Astrocyte (in vitro differentiated cells and primary cell): ENCODE measurements around the gene NPAS3. TPM values are rescaled to one million over a fixed set of nuclear protein-coding genes. Genes with fewer than 3 reads are reported as not detected.

Source experiments
- DNase-seq: peaks from one replicate; pipeline ENCODE4 v3.0.0-alpha.2; 2010; ENCODE audit warnings: low read depth
- FAIRE-seq: peaks from 2 replicates; lab custom pipeline; 2011; peaks lifted over from hg19 to GRCh38; lab: Jason Lieb, UNC
- H2AFZ ChIP-seq: 2 replicates; pipeline ENCODE4 v1.6.0; 2012; ENCODE audit warnings: low read depth, low read length, inconsistent platforms
- H3K27ac ChIP-seq: 2 replicates; pipeline ENCODE4 v1.5.1; 2011; ENCODE audit warnings: low read depth, low read length, inconsistent platforms
- H3K27me3 ChIP-seq: 2 replicates; pipeline ENCODE4 v1.6.0; 2011; ENCODE audit warnings: low read length, inconsistent platforms; ENCODE audit not compliant: insufficient read depth
- H3K36me3 ChIP-seq: 2 replicates; pipeline ENCODE4 v1.5.1; 2011; ENCODE audit warnings: low read length, inconsistent platforms; ENCODE audit not compliant: insufficient read depth
- H3K4me1 ChIP-seq: 2 replicates; pipeline ENCODE4 v1.5.1; 2011; ENCODE audit warnings: low read length, inconsistent platforms; ENCODE audit not compliant: insufficient read depth
- H3K4me2 ChIP-seq: 2 replicates; pipeline ENCODE4 v1.6.0; 2012; ENCODE audit warnings: low read length, inconsistent platforms
- H3K4me3 ChIP-seq: 2 replicates; pipeline ENCODE4 v1.5.1; 2011; ENCODE audit warnings: low read depth, mild to moderate bottlenecking, low read length, inconsistent platforms; ENCODE audit not compliant: insufficient read depth
- H3K79me2 ChIP-seq: 2 replicates; pipeline ENCODE4 v1.6.0; 2012; ENCODE audit warnings: mild to moderate bottlenecking, low read length, inconsistent platforms; ENCODE audit not compliant: insufficient read depth
- H3K9ac ChIP-seq: 2 replicates; pipeline ENCODE4 v1.6.0; 2012; ENCODE audit warnings: mild to moderate bottlenecking, low read length, inconsistent platforms
- H3K9me3 ChIP-seq: 2 replicates; pipeline ENCODE4 v1.5.1; 2012; ENCODE audit warnings: low read depth, mild to moderate bottlenecking, low read length, inconsistent platforms; ENCODE audit not compliant: insufficient read depth
- H4K20me1 ChIP-seq: 2 replicates; pipeline ENCODE4 v1.6.0; 2012; ENCODE audit warnings: low read length, inconsistent platforms; ENCODE audit not compliant: insufficient read depth
- H3K27ac Mint-ChIP-seq: one replicate; pipeline ENCODE4 v1.8.0; 2021; ENCODE audit warnings: mild to moderate bottlenecking, mixed read lengths; ENCODE audit not compliant: unreplicated experiment
- H3K27me3 Mint-ChIP-seq: one replicate; pipeline ENCODE4 v1.8.0; 2021; ENCODE audit warnings: low read depth, mixed read lengths; ENCODE audit not compliant: unreplicated experiment
- H3K36me3 Mint-ChIP-seq: one replicate; pipeline ENCODE4 v1.8.0; 2021; ENCODE audit warnings: low read depth, mixed read lengths; ENCODE audit not compliant: unreplicated experiment
- H3K4me1 Mint-ChIP-seq: one replicate; pipeline ENCODE4 v1.8.0; 2021; ENCODE audit warnings: low read depth, mixed read lengths; ENCODE audit not compliant: unreplicated experiment
- H3K4me3 Mint-ChIP-seq: one replicate; pipeline ENCODE4 v1.8.0; 2021; ENCODE audit warnings: mild to moderate bottlenecking, moderate library complexity, mixed read lengths; ENCODE audit not compliant: unreplicated experiment
- H3K9me3 Mint-ChIP-seq: one replicate; pipeline ENCODE4 v1.8.0; 2021; ENCODE audit warnings: mild to moderate bottlenecking, mixed read lengths; ENCODE audit not compliant: unreplicated experiment
- EZH2 ChIP-seq: IDR thresholded peaks from 2 replicates; pipeline ENCODE4 v1.6.1; 2012; ENCODE audit warnings: mild to moderate bottlenecking, low read length, inconsistent platforms; ENCODE audit not compliant: insufficient read depth
- total RNA-seq: library from RNA; stranded (reverse); gene quantifications from 2 replicates; pipeline ENCODE4 v1.2.1, GENCODE V29; 2021
- TF ChIP-seq, protein P1 (sequence below): IDR thresholded peaks from 2 replicates; pipeline ENCODE4 v1.5.1; 2011; ENCODE audit warnings: low read depth, mild to moderate bottlenecking, inconsistent platforms, low read length, moderate library complexity; ENCODE audit not compliant: insufficient read depth

NPAS3 gene
- total RNA-seq, 1 donor from 2014 or later = 2.6 TPM

DNA sequence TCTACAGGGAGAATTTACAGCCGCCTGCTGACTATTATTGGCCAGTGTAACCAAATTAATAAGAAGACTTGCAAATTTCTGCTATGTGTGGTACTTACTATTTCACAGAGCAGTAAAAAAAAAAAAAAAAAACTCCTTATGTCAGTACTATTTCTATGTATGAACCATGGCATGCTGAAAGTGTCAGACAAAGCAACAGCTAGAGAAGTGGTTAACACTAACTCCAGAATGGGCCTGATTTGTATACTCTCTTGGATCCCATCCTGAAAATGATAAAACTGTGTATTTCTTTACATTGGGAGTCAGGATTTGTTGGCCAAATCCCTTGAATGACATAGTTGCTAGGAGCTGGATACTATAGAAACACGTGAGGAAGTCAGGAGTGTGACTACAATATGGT is 595.4 kb downstream of the NPAS3 start:
- no peak for DNase-seq
- Mint-ChIP-seq H3K36me3 (no peaks in the 10 kb centered on the region), H3K9me3 (no peaks in the 10 kb centered on the region), H3K27me3 (no peaks in the 10 kb centered on the region), H3K4me1 (peaks cover 4% of the 10 kb centered on the region), H3K27ac (no peak overlapping the region), H3K4me3 (no peak overlapping the region)
- Histone ChIP-seq H4K20me1 (no peaks in the 10 kb centered on the region), H3K9ac (no peak overlapping the region), H3K4me3 (no peak overlapping the region), H3K4me2 (peak overlapping the region; percentile 46), H3K27me3 (no peaks in the 10 kb centered on the region), H3K9me3 (no peaks in the 10 kb centered on the region), H2AFZ (no peak overlapping the region), H3K4me1 (peaks cover 4% of the 10 kb centered on the region), H3K27ac (no peak overlapping the region), H3K36me3 (no peaks in the 10 kb centered on the region), H3K79me2 (no peaks in the 10 kb centered on the region)
- no peak for FAIRE-seq
- no peak for TF ChIP-seq EZH2
- TF ChIP-seq, protein P1, sequence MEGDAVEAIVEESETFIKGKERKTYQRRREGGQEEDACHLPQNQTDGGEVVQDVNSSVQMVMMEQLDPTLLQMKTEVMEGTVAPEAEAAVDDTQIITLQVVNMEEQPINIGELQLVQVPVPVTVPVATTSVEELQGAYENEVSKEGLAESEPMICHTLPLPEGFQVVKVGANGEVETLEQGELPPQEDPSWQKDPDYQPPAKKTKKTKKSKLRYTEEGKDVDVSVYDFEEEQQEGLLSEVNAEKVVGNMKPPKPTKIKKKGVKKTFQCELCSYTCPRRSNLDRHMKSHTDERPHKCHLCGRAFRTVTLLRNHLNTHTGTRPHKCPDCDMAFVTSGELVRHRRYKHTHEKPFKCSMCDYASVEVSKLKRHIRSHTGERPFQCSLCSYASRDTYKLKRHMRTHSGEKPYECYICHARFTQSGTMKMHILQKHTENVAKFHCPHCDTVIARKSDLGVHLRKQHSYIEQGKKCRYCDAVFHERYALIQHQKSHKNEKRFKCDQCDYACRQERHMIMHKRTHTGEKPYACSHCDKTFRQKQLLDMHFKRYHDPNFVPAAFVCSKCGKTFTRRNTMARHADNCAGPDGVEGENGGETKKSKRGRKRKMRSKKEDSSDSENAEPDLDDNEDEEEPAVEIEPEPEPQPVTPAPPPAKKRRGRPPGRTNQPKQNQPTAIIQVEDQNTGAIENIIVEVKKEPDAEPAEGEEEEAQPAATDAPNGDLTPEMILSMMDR = no peak

DNA sequence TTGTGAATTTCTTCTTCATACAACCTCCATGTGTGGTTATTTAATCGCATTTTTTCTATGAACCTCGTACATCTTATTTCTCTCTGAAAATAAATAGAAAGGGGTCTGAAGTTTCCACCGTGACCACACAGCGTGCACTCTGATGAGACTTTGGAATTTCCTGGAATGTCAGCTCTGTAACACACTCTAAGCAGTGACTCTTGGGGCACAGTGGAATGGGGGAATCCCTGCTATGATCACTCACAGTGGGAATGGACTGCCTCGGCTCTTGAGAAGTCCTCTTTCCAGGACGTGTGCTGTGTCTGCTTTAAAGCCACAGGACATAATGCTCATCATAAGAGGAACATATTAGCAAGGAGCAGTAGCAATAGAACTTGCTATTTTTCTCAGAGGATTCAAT is 596.0 kb downstream of the NPAS3 start:
- Histone ChIP-seq H3K9ac (no peak overlapping the region), H4K20me1 (no peaks in the 10 kb centered on the region), H3K4me3 (no peak overlapping the region), H3K9me3 (no peaks in the 10 kb centered on the region), H3K4me2 (peak overlapping the region; percentile 46), H3K4me1 (peaks cover 4% of the 10 kb centered on the region), H3K27me3 (no peaks in the 10 kb centered on the region), H3K27ac (no peak overlapping the region), H2AFZ (peak overlapping the region; percentile 38), H3K79me2 (no peaks in the 10 kb centered on the region), H3K36me3 (no peaks in the 10 kb centered on the region)
- TF ChIP-seq, protein P1 = no peak
- TF ChIP-seq EZH2 = no peak
- H3K4me3 Mint-ChIP-seq = no peak overlapping the region
- peak; percentile 30 for DNase-seq
- H3K9me3 Mint-ChIP-seq = no peaks in the 10 kb centered on the region
- peaks cover 4% of the 10 kb centered on the region for H3K4me1 Mint-ChIP-seq
- H3K27ac Mint-ChIP-seq = no peak overlapping the region
- no peaks in the 10 kb centered on the region for H3K36me3 Mint-ChIP-seq
- no peaks in the 10 kb centered on the region for H3K27me3 Mint-ChIP-seq
- FAIRE-seq = no peak

DNA sequence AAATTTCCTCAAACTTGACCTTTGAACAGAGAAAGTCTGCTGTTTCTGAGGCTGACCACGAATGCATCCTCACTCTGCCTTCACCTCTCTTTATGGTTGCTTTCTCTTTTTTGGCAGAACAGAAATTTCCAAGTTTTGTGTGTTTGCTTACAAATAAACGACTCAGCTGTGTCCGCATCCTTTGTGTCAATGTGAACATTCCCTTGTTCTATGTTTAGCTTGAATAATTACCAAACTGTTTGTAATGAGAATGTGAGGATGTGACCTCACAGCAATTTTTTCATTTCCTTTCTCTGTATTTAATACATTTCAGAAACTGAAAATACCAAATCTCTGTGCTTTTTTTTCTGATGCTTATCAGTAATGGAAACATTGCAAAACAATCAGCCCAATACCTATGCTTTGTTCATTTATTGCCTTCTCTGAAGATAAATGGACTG is 601.3 kb downstream of the NPAS3 start:
- H3K4me1 ChIP-seq = no peaks in the 10 kb centered on the region
- H4K20me1 ChIP-seq = no peaks in the 10 kb centered on the region
- Mint-ChIP-seq H3K4me3 (no peak overlapping the region), H3K36me3 (no peaks in the 10 kb centered on the region), H3K27me3 (no peaks in the 10 kb centered on the region), H3K27ac (no peak overlapping the region), H3K9me3 (no peaks in the 10 kb centered on the region), H3K4me1 (peaks cover 7% of the 10 kb centered on the region)
- no peaks in the 10 kb centered on the region for H3K79me2 ChIP-seq
- no peaks in the 10 kb centered on the region for H3K27me3 ChIP-seq
- no peaks in the 10 kb centered on the region for H3K9me3 ChIP-seq
- H3K4me3 ChIP-seq = no peak overlapping the region
- no peak overlapping the region for H3K9ac ChIP-seq
- no peak for FAIRE-seq
- H2AFZ ChIP-seq = no peak overlapping the region
- DNase-seq = no peak
- no peak overlapping the region for H3K4me2 ChIP-seq
- H3K36me3 ChIP-seq = no peaks in the 10 kb centered on the region
- TF ChIP-seq, protein P1 = no peak
- no peak for TF ChIP-seq EZH2
- no peak overlapping the region for H3K27ac ChIP-seq
